Measurements from ENCODE around the gene EXD3.

Gene EXD3

DNA sequence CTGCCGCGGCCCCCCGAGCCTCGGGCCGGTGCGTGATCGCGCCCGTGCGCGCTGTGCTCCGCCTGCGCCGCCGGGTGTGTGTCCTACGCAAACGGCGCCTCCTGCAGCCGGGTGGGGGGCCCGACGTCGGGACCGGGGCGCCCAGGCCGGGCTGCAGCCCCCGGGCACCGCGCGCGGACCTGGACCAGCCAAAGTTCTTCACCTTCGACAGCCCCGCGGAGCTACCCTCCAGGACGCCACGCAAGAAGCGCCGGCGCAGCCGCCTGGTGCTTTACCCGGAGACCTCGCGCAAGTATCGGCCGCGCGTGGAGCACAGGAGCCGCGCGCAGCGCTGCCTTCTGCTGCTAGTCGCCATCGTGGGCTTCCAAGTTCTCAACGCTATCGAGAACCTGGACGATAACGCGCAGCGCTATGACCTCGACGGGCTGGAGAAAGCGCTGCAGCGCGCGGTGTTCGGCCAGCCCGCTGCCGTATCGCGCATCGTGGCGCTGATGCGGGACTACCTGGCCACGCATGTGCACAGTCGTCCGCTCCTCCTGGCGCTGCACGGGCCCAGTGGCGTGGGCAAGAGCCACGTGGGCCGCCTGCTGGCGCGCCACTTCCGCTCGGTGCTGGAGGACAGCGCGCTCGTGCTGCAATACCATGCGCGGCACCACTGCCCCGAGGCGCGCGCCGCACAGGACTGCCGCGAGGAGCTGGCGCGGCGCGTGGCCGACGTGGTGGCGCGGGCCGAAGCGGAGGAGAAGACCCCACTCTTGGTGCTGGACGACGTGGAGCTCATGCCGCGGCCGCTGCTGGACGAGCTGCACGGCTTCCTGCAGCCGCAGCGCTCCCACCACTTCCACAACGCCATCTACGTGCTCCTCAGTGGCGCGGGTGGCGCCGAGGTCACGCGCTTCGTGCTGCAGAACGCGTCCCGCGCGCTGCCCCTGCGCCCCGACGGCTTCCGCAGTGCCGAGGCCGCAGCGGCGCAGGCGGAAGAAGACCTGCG lies 143.9 kb downstream of the EXD3 start:
- no peak for DNase-seq

DNA sequence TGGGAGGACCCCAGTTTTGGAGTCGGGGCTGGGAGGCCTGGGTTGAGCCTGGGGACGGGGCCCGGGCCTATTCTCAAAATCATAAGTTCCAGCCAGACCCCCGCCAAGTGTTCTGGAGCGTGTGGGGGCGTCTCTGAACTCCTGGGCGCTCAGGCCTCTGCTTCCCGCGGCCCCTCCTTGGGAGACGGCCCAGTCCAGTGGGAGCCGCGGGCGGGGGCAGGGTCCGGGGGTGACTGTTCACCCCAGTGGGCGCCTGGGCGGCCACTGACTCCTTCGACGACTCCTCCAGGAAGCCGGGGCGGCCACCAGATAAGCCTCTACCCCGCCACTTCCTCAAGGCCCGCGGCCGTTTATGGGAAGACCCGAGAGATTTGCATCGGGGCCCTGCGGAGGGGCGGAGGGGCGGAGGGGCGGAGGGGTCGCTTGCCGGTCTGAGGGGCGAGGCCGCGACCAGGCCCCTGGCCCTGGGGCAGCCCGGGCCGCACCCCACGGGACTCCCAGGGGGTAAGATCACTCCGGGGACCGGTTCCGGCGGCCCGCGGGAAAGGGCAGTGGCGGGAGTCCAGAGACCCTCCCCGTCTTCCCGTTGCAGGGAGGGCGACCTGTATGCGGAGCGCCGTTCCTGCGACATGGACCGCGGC lies 144.8 kb downstream of the EXD3 start:
- peak; percentile 29 for DNase-seq

DNA sequence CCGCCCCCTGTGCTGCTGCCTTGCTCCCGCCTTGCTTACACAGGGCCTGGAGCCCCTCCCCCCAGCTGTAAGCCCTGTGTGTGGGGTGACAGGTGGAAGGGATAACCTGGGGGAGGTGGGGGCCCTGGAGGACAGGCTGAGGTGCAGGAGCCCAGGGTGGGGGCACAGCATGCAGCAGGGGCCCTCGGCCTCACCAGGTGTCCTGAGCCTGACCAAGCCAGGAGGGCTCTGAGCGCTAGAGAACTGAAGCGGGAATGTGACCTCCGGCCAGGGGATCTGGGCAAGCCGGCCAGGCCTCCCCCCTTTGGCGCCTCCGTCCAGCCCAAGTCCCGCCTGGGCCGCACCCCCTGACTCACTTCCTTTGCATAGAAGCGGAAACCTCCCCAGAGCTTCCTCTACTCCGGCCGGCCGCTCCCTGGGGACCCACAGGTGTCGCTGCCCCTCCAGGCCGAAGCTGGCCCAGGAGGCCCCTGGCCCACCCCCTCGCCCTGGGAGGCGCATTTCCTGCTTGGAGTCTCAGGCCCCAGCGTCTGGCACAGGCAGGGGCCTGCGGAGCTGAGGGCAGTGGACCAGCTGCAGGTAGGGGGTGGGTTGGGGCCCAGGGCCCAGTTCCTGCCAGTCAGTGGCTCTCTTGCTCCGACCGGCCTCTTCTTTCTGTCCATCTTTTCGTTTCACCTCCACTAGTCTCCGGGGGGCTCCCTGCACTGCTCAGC lies 145.5 kb downstream of the EXD3 start, which contains the start of gene TOR4A:
TOR4A (plus strand) TSS at position 398 of the 713 bp plus-strand sequence. CDS start 964 bp downstream, outside the sequence.
- peak; percentile 69 for DNase-seq

DNA sequence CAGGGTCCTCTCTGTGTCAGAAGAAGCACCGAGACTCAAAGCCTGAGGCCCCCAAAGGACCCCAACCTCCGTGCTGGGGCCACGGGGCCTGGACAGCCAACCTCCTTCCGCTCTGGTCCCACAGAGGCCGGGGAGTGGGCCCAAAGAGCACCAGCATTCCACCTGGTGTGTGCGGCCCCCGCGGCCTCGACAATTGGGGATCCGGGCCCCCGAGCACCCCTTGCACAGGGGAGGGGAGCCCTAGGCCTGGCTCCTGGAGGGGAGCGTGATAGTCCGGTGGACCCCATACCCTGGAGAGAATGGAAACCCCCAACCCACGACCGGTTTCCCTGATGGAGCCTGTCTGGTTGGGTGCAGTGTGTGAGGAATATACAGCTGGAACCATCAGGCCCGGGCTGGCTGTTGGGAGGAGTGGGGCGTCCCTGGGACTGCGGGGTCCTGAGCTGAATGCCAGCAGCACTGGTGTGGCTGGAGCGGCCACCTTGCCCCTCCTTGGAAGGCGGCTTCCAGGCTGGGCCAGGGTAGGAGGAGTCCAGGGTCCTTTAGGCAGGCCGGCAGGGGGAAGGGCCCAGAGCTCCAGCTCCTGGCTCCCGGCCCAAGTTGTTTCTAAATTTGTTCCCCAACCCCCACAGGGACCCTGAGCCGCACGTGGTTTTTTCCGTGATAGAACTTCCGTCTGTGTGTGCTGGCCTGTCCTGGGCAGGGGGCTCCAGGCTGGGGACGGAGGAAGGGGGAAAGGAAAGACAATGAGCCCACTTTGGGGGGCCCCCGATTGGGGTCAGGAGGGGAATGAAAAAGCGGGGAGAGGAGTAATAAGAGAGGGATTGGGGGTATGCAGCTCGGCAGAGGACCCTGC lies 146.3 kb downstream of the EXD3 start:
- no peak for DNase-seq

DNA sequence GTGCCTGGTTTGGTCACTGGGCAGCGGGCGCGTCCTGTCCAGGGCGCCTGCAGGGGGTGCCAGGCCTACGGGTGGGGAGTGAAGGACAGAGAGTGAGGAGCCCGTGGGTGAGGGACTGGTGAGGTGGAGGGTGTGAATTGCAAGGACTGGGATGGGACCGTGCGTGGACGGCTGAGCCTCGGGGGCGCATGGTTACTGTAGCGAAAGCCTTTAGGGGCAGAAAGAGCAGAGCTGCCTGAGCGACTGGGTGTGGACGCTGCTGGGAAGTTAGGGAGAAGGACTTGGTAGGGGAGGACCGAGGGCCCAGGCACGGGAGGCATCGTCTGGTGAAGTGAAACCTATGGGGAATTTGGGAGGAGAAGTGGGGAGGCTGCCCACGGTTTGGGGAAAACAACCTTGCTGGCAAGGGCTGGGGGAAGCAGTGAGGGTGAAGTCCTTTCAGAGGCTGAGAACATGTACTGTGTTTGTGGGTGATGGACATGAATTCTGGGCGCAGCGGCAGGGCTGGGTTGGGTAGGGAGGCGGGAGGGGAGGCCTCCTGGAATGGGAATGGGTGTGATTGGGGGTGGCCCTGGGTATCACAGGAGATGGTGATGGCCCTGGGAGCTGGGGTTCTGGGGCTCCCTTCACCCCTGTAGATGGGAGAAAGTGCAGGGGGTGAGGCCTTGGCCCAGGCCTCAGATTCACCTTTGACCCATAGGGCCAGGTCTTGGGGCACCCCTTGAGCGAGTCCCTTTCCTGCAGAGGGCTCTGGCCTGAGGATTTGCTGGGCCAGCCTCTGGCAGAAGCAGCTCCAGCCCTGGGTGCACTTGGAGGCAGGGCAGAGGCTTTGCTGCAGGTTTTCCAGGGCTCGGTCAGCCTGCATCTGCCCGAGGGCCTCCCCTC lies 147.1 kb downstream of the EXD3 start:
- DNase-seq, result no peak

DNA sequence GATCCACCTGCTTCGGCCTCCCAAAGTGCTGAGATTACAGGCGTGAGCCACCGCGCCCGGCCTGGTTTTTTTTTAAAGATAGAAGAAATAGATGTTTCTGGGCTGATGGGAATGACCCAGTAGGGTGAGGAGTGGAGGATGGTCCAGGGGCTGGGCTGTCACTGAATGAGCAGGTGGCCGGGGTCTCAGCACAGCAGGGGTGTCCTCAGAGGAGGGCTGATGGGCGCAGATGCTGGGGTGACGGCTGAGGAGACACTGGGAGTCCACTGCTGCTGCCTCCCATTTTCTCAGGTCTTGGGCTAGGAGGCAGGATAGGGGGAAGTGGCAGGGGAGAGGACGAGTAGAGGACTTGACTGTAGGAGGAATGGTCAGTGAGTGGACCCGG lies 147.8 kb downstream of the EXD3 start:
- DNase-seq, result no peak

DNA sequence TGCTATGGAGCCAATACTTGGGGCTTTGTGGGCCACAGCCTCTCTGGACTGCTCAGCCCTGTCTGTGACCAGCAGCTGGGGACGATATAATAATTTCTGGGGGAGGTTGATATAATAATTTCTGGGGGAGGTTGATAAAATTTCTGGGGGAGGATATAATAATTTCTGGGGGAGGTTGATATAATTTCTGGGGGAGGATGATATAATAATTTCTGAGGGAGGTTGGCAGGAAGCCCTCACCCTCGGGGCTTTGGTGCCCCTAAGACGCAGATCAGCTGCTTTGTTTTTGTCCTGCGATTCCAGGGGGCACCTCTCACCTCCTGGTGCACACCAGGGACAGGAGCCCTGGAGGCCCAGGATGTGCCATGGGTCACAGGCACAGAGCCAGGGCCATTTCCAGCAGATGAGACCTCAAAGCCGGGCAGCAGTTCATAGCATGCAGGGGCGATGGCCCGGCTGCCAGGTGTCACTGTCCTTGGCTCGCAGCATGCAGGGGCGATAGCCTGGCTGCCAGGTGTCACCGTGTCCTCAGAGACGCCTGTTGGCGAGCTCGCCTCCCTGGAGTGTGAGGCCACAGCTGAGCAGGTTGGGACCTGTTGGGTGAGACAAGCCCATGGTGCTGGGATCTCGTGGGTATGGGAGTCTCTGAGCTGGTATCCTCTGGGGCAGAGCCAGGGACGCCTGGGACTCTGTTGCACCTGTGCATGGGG lies 149.2 kb downstream of the EXD3 start:
- no peak for DNase-seq

DNA sequence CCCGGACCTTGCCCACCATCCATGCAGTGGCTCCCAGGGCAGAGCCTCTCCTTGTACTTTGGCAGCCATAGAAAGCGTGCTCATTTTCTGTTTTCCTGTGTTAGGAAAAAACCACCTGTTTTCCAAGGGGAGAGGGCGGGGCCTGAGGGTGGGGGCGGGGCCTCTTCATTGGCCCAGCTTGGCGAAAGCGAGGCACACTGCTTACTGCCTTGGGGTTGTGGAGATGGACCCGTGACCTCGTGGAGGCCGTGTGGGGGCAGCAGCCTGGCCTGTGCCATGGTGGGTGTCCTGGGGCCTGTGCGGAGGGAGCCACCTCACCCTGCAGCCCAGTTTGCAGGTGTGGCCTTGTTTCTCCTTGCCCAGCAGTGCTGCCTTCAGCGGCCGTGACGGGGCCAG lies 149.9 kb downstream of the EXD3 start:
- DNase-seq, result no peak

DNA sequence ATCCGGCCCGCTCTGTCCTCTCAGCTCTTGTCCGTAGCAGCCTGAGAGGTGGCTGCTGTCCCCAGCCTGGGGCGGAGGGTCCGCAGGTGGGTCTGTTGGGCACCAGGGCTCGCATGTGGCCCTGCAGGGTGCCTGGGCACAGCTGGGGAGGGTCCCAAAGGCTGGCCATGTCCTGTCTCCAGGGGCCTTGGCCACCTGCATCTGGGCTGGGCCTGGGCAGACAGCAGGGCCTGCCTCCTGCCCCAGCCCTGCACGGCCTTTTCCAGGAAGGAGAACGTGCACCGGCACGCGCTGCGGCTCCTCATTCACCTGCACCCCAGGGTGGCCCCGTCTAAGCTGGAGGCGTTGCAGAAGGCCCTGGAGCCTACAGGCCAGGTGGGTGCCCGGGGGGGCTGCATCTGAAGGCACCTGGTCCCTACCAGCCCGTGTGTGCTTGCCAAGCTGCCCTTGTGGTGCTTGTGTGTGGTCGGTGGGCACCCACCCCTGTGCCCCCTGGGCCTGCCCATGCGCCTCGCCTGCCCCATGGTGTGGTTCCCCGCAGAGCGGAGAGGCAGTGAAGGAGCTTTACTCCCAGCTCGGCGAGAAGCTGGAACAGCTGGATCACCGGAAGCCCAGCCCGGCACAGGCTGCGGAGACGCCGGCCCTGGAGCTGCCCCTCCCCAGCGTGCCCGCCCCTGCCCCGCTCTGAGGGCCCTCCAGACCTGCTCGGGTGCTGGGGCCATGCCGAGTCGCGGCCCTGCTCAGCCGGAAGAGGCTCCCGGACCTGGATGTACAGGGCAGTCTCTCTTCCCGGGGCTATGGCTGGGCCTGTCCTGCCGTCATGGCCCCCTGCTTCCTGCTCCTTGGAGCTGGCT lies 150.5 kb downstream of the EXD3 start:
- DNase-seq, result no peak

DNA sequence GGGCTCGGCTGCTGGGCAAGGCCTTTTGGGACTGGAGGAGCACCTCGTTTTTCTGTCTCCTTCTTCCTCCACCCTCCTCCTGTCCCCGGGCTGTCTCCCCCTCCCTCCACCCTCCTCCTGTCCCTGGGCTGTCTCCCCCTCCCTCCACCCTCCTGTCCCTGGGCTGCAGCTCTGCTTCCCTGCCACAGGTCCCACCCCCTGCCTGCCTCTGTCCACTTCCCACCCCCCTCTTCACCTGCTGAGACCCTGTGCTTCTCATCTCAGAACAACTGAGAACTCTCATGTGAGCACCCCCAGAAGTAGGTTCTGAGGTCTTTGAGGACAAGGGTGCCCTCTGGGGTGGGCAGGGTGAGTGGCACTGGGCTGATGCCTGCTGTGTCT lies 151.3 kb downstream of the EXD3 start:
- DNase-seq, result no peak

DNA sequence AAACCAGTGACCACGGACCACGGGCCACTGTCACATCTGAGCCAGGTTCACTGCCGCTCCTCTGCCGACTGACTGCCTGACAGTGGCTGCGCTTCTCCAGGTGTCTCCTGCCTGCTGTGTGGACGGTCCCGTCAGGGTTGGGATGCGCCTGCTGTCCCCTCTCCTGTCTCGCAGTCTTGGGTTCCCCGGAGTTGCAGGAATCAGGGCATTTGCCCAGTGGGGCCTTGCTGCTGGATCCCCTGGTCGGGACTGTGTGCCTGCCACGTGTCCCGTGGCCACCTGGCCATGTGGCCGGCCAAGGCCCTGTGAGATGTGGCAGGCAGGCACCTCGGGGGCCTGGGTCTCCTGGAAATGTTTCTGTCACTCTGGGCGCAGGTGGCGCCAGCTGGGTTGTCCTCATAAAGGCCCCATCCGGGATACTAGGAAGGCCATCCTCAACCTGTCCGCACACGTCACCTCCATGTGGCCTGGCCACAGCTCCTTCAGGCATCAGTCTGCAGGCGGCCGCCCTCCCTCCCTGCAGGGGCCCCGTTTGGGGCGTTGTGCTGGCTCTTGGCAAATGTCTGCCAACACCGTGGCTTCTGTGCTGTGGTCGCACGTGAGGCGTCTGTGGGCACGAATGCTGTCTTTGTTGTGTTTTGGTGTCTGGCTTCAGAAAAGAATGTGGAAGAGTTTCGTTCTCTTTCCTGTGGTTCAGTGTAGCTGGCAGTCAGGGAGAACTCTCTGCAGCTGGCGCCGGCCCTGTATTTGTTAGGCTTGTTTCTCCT lies 151.8 kb downstream of the EXD3 start:
- no peak for DNase-seq

DNA sequence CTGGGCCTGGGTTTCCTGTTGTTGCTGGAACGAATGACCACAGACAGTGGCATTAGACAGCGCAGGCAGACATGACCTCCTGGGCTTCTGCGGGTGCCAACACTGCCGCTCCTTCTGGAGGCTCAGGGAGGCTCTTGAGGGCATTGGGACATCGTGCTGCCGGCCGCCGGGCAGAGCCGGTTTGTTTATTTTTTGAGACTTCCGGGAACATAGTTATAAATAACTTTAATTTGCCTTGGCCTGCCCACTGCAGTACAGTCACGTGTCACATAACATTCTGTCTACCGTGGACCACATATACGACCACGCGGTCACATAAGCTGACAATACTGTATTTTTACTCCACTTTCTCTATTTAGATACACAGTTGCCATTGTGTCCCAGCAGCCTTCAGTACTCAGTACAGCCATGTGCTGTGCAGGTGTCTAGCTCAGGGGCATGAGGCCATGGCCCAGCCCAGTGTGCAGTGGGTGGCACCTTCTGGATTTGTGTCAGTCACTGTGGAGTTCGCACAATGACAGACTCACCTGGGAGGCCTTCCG lies 153.7 kb downstream of the EXD3 start:
- DNase-seq, result no peak

DNA sequence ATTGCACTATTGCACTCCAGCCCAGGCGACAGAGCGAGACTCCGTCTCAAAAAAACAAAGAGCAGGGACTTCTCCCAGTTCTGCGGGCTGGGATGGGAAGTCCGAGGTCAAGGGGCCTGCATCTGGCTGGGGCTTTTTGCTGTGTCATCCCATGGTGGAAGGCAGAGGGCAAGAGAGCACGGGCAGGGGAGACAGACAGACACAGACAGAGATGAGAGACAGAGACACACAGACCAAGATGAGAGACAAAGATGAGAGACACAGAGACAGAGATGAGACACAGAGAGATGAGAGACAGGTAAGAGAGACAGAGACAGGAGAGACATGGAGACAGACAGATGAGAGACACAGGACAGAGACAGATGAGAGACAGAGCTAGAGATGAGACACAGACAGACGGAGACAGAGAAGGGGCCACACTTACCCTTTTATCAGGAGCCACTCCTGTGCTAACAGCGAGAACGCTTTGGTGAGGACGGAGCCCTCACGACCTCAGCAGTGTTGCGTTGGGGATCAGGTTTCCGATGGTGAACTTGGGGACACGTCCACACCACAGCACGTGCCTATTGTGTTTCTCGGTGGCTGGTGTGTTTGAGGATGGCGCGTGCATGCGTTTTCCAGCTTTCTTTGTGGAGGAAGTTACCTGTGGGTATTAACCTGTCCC lies 154.3 kb downstream of the EXD3 start:
- DNase-seq, result no peak

DNA sequence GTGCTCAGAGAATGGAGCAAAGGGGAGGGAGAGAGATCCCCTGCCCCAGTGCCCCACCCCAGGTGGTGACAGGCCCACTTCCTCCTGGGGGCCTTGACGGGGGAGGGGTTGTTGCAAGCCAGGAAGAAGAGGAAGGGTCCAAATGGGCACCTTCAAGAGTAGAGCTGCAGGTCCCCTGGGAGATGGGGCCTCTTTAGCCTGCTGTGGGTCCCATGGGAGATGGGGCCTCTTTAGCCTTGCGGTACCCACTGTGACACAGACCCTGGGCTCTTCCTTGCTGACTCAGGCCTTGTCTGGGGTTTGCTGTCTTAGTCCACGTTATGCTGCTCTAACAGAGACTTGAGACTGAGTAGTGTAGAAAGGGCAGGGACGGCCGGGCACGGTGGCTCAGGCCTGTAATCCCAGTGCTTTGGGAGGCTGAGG lies 155.0 kb downstream of the EXD3 start:
- DNase-seq, result no peak

DNA sequence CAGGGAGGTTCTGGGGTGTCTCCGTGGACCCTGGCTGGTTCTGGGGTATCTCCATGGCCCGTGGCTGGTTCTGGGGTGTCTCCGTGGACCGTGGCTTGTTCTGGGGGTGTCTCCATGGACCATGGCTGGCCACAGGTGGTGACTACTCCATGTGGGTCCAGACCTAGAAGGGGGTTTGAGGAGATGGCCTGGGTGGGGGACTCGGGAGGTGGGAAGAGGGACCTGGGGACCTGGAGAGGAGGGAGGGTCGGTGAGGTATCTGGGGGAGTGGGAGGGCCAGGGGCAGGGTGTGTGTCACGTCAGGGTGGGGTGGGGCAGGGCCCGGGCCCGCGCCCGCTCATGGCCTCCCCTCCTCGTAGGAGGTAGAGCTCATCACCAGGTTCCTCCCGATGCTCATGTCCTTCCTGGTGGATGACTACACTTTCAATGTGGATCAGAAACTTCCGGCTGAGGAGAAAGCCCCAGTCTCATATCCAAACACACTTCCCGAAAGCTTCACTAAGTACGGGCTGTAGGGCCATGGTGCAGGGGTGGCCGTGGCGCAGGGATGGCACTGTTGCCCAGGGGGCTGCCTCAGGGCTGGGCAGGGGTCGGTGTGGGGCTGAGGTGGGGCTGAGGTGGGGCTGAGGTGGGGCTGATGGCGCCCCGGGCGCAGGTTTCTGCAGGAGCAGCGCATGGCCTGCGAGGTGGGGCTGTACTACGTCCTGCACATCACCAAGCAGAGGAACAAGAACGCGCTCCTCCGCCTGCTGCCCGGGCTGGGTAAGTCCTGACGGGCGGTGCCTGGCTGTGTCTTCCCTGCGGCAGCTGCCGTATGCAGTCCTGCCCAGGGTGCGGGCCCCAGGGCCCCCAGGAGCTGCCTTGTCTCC lies 156.1 kb downstream of the EXD3 start:
- DNase-seq, result no peak

DNA sequence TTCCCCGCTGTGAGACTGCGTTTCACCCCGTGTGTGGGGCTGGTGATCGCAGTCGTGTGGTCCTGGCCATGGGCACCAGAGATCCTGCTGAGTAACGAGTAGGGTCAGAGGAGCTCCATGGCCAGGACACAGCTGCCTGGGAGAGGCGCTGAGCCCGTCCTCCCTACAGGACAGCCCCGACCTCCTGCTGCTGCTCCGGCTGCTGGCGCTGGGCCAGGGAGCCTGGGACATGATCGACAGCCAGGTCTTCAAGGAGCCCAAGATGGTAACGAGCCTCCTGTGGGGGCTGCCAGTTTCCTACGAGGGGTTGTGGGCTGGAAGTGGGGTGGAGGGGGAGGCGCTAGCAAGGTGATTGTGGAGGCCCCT lies 156.8 kb downstream of the EXD3 start:
- no peak for DNase-seq

DNA sequence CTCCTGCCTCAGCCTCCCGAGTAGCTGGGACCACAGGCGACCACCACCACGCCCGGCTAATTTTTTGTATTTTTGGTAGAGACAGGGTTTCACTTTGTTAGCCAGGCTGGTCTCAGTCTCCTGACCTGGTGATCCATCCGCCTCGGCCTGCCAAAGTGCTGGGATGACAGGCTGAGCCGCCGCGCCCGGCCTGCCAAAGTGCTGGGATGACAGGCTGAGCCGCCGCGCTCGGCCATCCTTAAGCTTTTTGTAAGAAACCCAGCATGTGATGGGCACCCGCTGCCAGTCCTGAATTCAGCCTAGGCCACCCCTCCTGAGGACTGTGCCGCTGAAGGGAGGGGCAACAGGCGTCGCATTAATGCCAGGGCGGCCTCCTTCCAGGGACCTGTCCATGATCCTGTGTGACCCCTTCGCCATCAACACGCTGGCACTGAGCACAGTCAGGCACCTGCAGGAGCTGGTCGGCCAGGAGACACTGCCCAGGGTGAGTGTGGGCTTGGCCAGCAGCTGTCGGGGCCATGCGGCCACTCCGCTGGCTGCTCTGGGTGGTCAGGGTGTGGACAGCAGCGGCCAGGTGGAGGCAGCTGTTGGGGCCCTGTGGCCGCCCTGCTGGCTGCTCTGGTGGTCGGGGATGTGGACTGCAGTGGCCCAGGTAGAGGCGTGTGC lies 157.3 kb downstream of the EXD3 start:
- DNase-seq, result no peak
